SK-N-MC (cell line): ENCODE results near the gene NOSTRIN.

Source experiments
- DNase-seq: peaks from one replicate; pipeline ENCODE4 v3.0.0-alpha.2; 2011; ENCODE audit warnings: low read depth, low spot score
- H3K27ac ChIP-seq: fragments of 200-600 bp; sonication (generic); 2 replicates; pipeline ENCODE4 v1.5.1; 2016; ENCODE audit warnings: mixed run types
- H3K36me3 ChIP-seq: fragments of 200-600 bp; sonication (generic); 2 replicates; pipeline ENCODE4 v1.6.1; 2017; ENCODE audit warnings: antibody characterized with exemption, low read length, mixed read lengths; ENCODE audit not compliant: insufficient read depth
- H3K4me3 ChIP-seq: fragments of 200-600 bp; sonication (generic); 2 replicates; pipeline ENCODE4 v1.5.1; 2016
- H3K9ac ChIP-seq: fragments of 200-600 bp; sonication (generic); 2 replicates; pipeline ENCODE4 v1.8.0; 2017; ENCODE audit warnings: mixed run types, mixed read lengths; ENCODE audit not compliant: insufficient read length
- H3K9me3 ChIP-seq: fragments of 200-600 bp; sonication (generic); 2 replicates; pipeline ENCODE4 v1.6.1; 2017; ENCODE audit warnings: low read depth, mild to moderate bottlenecking, antibody characterized with exemption, low read length, moderate library complexity, mixed read lengths
- EZH2 ChIP-seq: fragments of 200-600 bp; sonication (generic); IDR thresholded peaks from one replicate; pipeline ENCODE4 v1.6.1; 2017; ENCODE audit warnings: antibody characterized with exemption
- FOXP2 ChIP-seq: optimal IDR thresholded peaks from 2 replicates; pipeline ENCODE3; 2011; ENCODE audit warnings: mild to moderate bottlenecking, moderate library complexity; ENCODE audit not compliant: insufficient read depth; ENCODE audit errors: extremely low read length, control extremely low read depth
- POLR2AphosphoS5 ChIP-seq: IDR thresholded peaks from 2 replicates; pipeline ENCODE4 v1.6.1; 2012; ENCODE audit warnings: mild to moderate bottlenecking, low read depth, low read length, borderline replicate concordance

NOSTRIN gene

GRCh38 chr2:168770796-168771195, 31.6 kb upstream of the NOSTRIN start:
- DNase-seq = no peak
- Histone ChIP-seq H3K9ac (no peak overlapping the region), H3K36me3 (no peaks in the 10 kb centered on the region), H3K27ac (no peak overlapping the region), H3K4me3 (no peak overlapping the region), H3K9me3 (no peaks in the 10 kb centered on the region)
- TF ChIP-seq FOXP2 (no peak), POLR2AphosphoS5 (no peak), EZH2 (no peak)

- H3K4me3 ChIP-seq = no peak overlapping the region
- H3K36me3 ChIP-seq = no peaks in the 10 kb centered on the region
- no peaks in the 10 kb centered on the region for H3K9me3 ChIP-seq
- DNase-seq = no peak
- H3K9ac ChIP-seq = no peak overlapping the region
- TF ChIP-seq POLR2AphosphoS5 (no peak), EZH2 (no peak), FOXP2 (no peak)
- no peak overlapping the region for H3K27ac ChIP-seq
These were observed 29.7 kb upstream of the NOSTRIN start for GRCh38 chr2:168772704-168773103.

GRCh38 chr2:168773128-168773527, 29.3 kb upstream of the NOSTRIN start:
- Histone ChIP-seq H3K9me3 (no peaks in the 10 kb centered on the region), H3K27ac (no peak overlapping the region), H3K36me3 (no peaks in the 10 kb centered on the region), H3K4me3 (no peak overlapping the region), H3K9ac (no peak overlapping the region)
- DNase-seq = no peak
- TF ChIP-seq FOXP2 (no peak), EZH2 (no peak), POLR2AphosphoS5 (no peak)

- H3K36me3 ChIP-seq = no peaks in the 10 kb centered on the region
- H3K27ac ChIP-seq = no peak overlapping the region
- H3K9me3 ChIP-seq = no peaks in the 10 kb centered on the region
- no peak for DNase-seq
- no peak overlapping the region for H3K4me3 ChIP-seq
- H3K9ac ChIP-seq = no peak overlapping the region
- TF ChIP-seq POLR2AphosphoS5 = no peak
- no peak for TF ChIP-seq FOXP2
- no peak for TF ChIP-seq EZH2
These were observed 28.5 kb upstream of the NOSTRIN start for GRCh38 chr2:168773719-168774521.

- no peak overlapping the region for H3K9ac ChIP-seq
- H3K4me3 ChIP-seq = no peak overlapping the region
- H3K36me3 ChIP-seq = no peaks in the 10 kb centered on the region
- TF ChIP-seq EZH2 = no peak
- no peak for TF ChIP-seq FOXP2
- TF ChIP-seq POLR2AphosphoS5 = no peak
- no peak for DNase-seq
- H3K9me3 ChIP-seq = no peaks in the 10 kb centered on the region
- H3K27ac ChIP-seq = no peak overlapping the region
These were observed 26.6 kb upstream of the NOSTRIN start for GRCh38 chr2:168775837-168776236.

GRCh38 chr2:168780669-168781071, 21.8 kb upstream of the NOSTRIN start:
- Histone ChIP-seq H3K36me3 (no peaks in the 10 kb centered on the region), H3K9ac (no peak overlapping the region), H3K9me3 (no peaks in the 10 kb centered on the region), H3K27ac (no peak overlapping the region), H3K4me3 (no peak overlapping the region)
- TF ChIP-seq POLR2AphosphoS5 (no peak), EZH2 (no peak), FOXP2 (no peak)
- no peak for DNase-seq

- no peak overlapping the region for H3K4me3 ChIP-seq
- no peaks in the 10 kb centered on the region for H3K9me3 ChIP-seq
- no peak overlapping the region for H3K27ac ChIP-seq
- H3K9ac ChIP-seq = no peak overlapping the region
- H3K36me3 ChIP-seq = no peaks in the 10 kb centered on the region
- DNase-seq = no peak
- TF ChIP-seq POLR2AphosphoS5 = no peak
- TF ChIP-seq EZH2 = no peak
- no peak for TF ChIP-seq FOXP2
These were observed 21.1 kb upstream of the NOSTRIN start for GRCh38 chr2:168781191-168781817.

GRCh38 chr2:168782271-168782670, 20.2 kb upstream of the NOSTRIN start:
- Histone ChIP-seq H3K9ac (no peak overlapping the region), H3K9me3 (no peaks in the 10 kb centered on the region), H3K4me3 (no peak overlapping the region), H3K36me3 (no peaks in the 10 kb centered on the region), H3K27ac (no peak overlapping the region)
- DNase-seq = no peak
- no peak for TF ChIP-seq POLR2AphosphoS5
- TF ChIP-seq EZH2 = no peak
